SU-DHL-6 (cell line): ENCODE measurements around the gene AMN.

Experiments
- H2AFZ ChIP-seq: fragments of 200-600 bp; sonication (generic); 2 replicates; pipeline ENCODE4 v1.6.1; 2014; ENCODE audit warnings: low read depth, mild to moderate bottlenecking, moderate library complexity, mixed read lengths, antibody characterized with exemption, low read length; ENCODE audit not compliant: severe bottlenecking
- H3F3A ChIP-seq: fragments of 200-600 bp; shearing (Covaris generic); 2 replicates; pipeline ENCODE4 v1.6.0; 2016; ENCODE audit warnings: antibody characterized with exemption, mild to moderate bottlenecking; ENCODE audit not compliant: insufficient read depth
- H3K27ac ChIP-seq: fragments of 200-600 bp; sonication (generic); 2 replicates; pipeline ENCODE4 v1.5.1; 2016; ENCODE audit warnings: low read depth, mild to moderate bottlenecking, low read length, moderate library complexity, mixed read lengths
- H3K27me3 ChIP-seq: fragments of 200-600 bp; sonication (generic), shearing (Covaris generic); 2 replicates; pipeline ENCODE4 v1.6.0; 2014; ENCODE audit warnings: mild to moderate bottlenecking, low read length
- H3K36me3 ChIP-seq: fragments of 200-600 bp; sonication (generic); 2 replicates; pipeline ENCODE4 v1.6.1; 2014; ENCODE audit warnings: mild to moderate bottlenecking, low read length, mixed read lengths
- H3K4me2 ChIP-seq: fragments of 300-600, 200-600 bp; shearing (Covaris generic), sonication (generic); 2 replicates; pipeline ENCODE4 v1.6.0; 2014; ENCODE audit warnings: low read length, low read depth, mild to moderate bottlenecking; ENCODE audit not compliant: poor library complexity, severe bottlenecking
- H3K4me3 ChIP-seq: fragments of 200-600 bp; sonication (generic); 2 replicates; pipeline ENCODE4 v1.5.1; 2014; ENCODE audit warnings: antibody characterized with exemption, low read length, mild to moderate bottlenecking, mixed read lengths; ENCODE audit not compliant: insufficient read depth, poor library complexity, severe bottlenecking
- H3K79me2 ChIP-seq: fragments of 200-600 bp; sonication (generic); 2 replicates; pipeline ENCODE4 v1.6.1; 2014; ENCODE audit warnings: mild to moderate bottlenecking, low read length, moderate library complexity; ENCODE audit not compliant: insufficient read depth
- H3K9ac ChIP-seq: fragments of 200-600 bp; sonication (generic); 2 replicates; pipeline ENCODE4 v1.7.0; 2014; ENCODE audit warnings: mild to moderate bottlenecking, low read length
- H3K9me2 ChIP-seq: fragments of 200-600 bp; sonication (generic); replicated peaks from 2 replicates; pipeline ENCODE4 v1.6.1; 2014; ENCODE audit warnings: low read length; ENCODE audit not compliant: insufficient read depth
- H3K9me3 ChIP-seq: fragments of 200-600 bp; sonication (generic); 2 replicates; pipeline ENCODE4 v1.6.1; 2014; ENCODE audit warnings: low read length, mixed read lengths; ENCODE audit not compliant: insufficient read depth
- H4K20me1 ChIP-seq: fragments of 200-600 bp; sonication (generic); 2 replicates; pipeline ENCODE4 v1.6.1; 2014; ENCODE audit warnings: low read depth, mild to moderate bottlenecking, antibody characterized with exemption, low read length, moderate library complexity, mixed read lengths
- CTCF ChIP-seq: fragments of 200-600 bp; sonication (generic); IDR thresholded peaks from one replicate; pipeline ENCODE4 v1.5.1; 2017; ENCODE audit warnings: antibody characterized with exemption, mild to moderate bottlenecking, low read length, moderate library complexity; ENCODE audit not compliant: insufficient read depth, poor library complexity, severe bottlenecking
- EZH2phosphoT487 ChIP-seq: fragments of 200-600 bp; sonication (generic), shearing (Covaris generic); conservative IDR thresholded peaks from 2 replicates; pipeline ENCODE4 v1.6.1; 2018; ENCODE audit warnings: mild to moderate bottlenecking, antibody characterized with exemption, low read length, moderate library complexity, mixed read lengths

The AMN gene

DNA sequence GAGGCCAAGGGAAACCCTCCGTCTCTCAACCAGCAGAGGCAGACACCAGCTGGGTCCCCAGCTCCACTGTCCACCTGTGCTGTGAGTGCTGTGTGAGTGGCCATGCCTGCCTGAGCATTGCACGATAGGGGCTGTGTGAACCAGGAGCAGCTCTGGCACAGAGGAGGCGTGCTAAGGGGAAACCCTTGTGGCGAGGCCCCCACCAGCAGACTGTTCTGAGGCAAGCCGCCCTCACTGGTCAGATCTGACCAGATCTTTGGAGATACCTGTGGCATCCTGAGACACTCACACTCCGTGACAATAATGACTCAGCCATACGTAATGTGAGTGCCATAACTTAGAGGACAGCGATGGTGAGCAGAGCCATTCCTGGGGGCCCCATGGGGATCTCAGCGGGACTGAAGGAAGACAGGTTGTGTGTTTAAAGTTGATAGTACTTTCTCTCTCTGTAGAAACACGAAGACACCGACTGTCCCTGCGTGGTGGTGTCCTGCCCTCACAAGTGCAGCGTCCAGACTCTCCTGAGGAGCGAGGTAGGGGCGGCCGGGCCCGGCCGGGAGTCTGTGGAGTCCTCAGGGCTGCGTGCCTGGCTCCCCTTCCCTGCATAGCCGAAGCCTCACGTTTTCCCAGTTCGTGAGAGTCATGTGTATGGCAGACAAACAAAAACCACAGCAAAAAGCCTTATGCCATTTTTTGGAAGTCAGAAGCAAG, 36.6 kb upstream of the AMN start:
- Histone ChIP-seq H3K9me2 (no peaks in the 10 kb centered on the region), H4K20me1 (no peaks in the 10 kb centered on the region), H3K36me3 (no peaks in the 10 kb centered on the region), H3K27ac (no peak overlapping the region), H3K27me3 (no peaks in the 10 kb centered on the region), H3K9ac (no peak overlapping the region), H3K79me2 (no peaks in the 10 kb centered on the region), H3K4me2 (no peak overlapping the region), H3K4me3 (no peak overlapping the region), H3F3A (no peaks in the 10 kb centered on the region), H2AFZ (no peak overlapping the region), H3K9me3 (no peaks in the 10 kb centered on the region)
- no peak for TF ChIP-seq CTCF
- TF ChIP-seq EZH2phosphoT487 = no peak

DNA sequence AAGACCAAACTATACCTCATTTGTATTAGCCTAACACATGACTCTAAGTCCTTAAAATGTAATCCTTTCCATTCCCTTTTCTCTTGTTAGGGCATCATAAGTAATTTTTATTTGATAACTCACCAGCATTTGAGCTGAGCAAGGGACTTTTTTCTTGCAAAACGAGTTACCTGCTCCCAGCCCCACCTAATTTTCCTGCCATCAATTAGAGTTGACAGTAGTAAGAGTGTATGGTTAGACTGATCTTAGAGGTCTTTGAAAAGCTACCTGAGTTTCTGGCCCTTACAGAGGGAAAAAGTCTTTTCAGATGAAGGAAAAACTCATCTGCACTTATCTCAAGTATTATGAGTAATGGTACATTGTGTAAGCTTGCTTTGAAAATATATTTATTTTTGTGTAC, 33.7 kb upstream of the AMN start:
- no peaks in the 10 kb centered on the region for H3K79me2 ChIP-seq
- H3K36me3 ChIP-seq = no peaks in the 10 kb centered on the region
- no peak overlapping the region for H3K9ac ChIP-seq
- H3K4me2 ChIP-seq = no peak overlapping the region
- H3K27me3 ChIP-seq = no peaks in the 10 kb centered on the region
- no peak overlapping the region for H2AFZ ChIP-seq
- no peak overlapping the region for H3K4me3 ChIP-seq
- no peaks in the 10 kb centered on the region for H3F3A ChIP-seq
- no peaks in the 10 kb centered on the region for H4K20me1 ChIP-seq
- no peak overlapping the region for H3K27ac ChIP-seq
- TF ChIP-seq EZH2phosphoT487 (no peak), CTCF (no peak)
- H3K9me3 ChIP-seq = no peaks in the 10 kb centered on the region
- H3K9me2 ChIP-seq = no peaks in the 10 kb centered on the region

DNA sequence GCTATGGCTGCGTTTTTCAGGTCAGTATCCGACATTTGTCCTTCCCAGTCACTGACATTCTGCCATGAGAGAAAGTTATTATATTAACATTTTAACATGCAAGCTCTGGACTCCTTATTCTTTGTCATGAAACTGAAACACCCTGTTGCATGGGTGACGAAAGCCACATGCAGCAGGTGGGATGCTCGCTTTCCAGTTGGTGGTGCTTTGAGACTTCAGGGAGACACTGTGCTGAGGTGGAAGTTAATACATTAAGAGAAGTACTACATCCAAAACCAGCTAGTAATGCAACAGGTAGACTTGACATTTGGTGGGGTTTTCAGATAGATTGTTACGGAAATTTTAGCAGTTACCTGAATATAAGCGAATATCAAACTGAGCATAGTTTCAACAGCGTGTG, 32.8 kb upstream of the AMN start:
- no peak overlapping the region for H3K27ac ChIP-seq
- H3K27me3 ChIP-seq = no peaks in the 10 kb centered on the region
- no peak overlapping the region for H3K4me2 ChIP-seq
- H3K9me2 ChIP-seq = no peaks in the 10 kb centered on the region
- no peaks in the 10 kb centered on the region for H3K9me3 ChIP-seq
- no peak overlapping the region for H2AFZ ChIP-seq
- no peaks in the 10 kb centered on the region for H4K20me1 ChIP-seq
- no peak overlapping the region for H3K9ac ChIP-seq
- TF ChIP-seq EZH2phosphoT487 (no peak), CTCF (no peak)
- H3K4me3 ChIP-seq = no peak overlapping the region
- no peaks in the 10 kb centered on the region for H3F3A ChIP-seq
- H3K79me2 ChIP-seq = no peaks in the 10 kb centered on the region
- H3K36me3 ChIP-seq = no peaks in the 10 kb centered on the region
